ENCODE data around the gene ERN2. TPM values are rescaled to one million over a fixed set of nuclear protein-coding genes. Genes with fewer than 3 reads are reported as not detected.

ERN2 gene
- total and polyA plus RNA-seq, 2 donors (not counting 1 experiment from before 2014, with no cell fraction given), result 0.83 TPM; not detected in 1

DNA sequence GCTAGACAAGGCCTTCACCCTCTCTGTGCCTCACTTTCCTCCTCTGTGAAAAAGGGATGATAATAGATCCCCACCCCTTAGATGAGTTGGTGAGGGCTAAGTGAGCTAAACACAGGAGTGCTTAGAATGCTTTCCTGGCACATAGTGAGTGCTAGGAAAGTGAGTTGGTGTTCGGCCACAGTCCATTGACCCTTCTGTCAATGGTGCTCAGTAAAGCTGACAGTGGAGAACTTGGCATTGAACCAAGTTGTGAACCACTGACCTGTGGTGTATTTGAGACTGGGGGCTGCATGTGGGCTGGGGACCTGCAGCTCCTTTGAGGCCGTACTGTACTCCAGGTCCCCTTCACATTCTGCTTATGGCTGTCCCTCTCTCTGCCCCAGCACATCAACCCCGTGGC lies 29.5 kb downstream of the ERN2 start:
- H3K36me3 ChIP-seq (ENCODE audit: control insufficient read depth, insufficient read depth, low read length), result peaks cover 21% of the 10 kb centered on the region
- no peak overlapping the region for H3K9ac ChIP-seq (ENCODE audit: insufficient read depth, low read length)
- no peak overlapping the region for H3K27ac ChIP-seq (ENCODE audit: insufficient read depth, low read length)
- no peak overlapping the region for H2AFZ ChIP-seq (ENCODE audit: low read length)
- H3K4me1 ChIP-seq (ENCODE audit: control insufficient read depth, extremely low read depth, insufficient read depth, low read length), result peaks cover 17% of the 10 kb centered on the region
- H3K27me3 ChIP-seq (ENCODE audit: control insufficient read depth, insufficient read depth, low read length), result no peaks in the 10 kb centered on the region
- H3K4me2 ChIP-seq (ENCODE audit: extremely low read depth, insufficient read depth, low read length), result no peak overlapping the region
- no peak overlapping the region for H3K4me3 ChIP-seq (replicated peaks in 1 of 4; ENCODE audit: control extremely low read depth in 1 of 4, insufficient read depth in 1 of 4, low read depth in 3 of 4, low read length in 4 of 4)
- DNase-seq (ENCODE audit: low read depth in 2 of 2), result no peak
- no peaks in the 10 kb centered on the region for H4K20me1 ChIP-seq (ENCODE audit: control insufficient read depth, extremely low read depth, insufficient read depth, low read length)
- peaks cover 54% of the 10 kb centered on the region for H3K79me2 ChIP-seq (ENCODE audit: control insufficient read depth, insufficient read depth, low read length)
- no peaks in the 10 kb centered on the region for H3K9me3 ChIP-seq (ENCODE audit: control insufficient read depth, insufficient read depth, low read depth, low read length)
- TF ChIP-seq EZH2 (IDR thresholded peaks at IDR 0.05; ENCODE audit: low read length, missing control alignments), result no peak
- TF ChIP-seq, protein P1, sequence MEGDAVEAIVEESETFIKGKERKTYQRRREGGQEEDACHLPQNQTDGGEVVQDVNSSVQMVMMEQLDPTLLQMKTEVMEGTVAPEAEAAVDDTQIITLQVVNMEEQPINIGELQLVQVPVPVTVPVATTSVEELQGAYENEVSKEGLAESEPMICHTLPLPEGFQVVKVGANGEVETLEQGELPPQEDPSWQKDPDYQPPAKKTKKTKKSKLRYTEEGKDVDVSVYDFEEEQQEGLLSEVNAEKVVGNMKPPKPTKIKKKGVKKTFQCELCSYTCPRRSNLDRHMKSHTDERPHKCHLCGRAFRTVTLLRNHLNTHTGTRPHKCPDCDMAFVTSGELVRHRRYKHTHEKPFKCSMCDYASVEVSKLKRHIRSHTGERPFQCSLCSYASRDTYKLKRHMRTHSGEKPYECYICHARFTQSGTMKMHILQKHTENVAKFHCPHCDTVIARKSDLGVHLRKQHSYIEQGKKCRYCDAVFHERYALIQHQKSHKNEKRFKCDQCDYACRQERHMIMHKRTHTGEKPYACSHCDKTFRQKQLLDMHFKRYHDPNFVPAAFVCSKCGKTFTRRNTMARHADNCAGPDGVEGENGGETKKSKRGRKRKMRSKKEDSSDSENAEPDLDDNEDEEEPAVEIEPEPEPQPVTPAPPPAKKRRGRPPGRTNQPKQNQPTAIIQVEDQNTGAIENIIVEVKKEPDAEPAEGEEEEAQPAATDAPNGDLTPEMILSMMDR (conservative IDR thresholded peaks at IDR 0.05 in 1 of 2, IDR thresholded peaks at IDR 0.05 in 1 of 2; ENCODE audit: low read depth in 1 of 2, low read length in 2 of 2), result no peak

DNA sequence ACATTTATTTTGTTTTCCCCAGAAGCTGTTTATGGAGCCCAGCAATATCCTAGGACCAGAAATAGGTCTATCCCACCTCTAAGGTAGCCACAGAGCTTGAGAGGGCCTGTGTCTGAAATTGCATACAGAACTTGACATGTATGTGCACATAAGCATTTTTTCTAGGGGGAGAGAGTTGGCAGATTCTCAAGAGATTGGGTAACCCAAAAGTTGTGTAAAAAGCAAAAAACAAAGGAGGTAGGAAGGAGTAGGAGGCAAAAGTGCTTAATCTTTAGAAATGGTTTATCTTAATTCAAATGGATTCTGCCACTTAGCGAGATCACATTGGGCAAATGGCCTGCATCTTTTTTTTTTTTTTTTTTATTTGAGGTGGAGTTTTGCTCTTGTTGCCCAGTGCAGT lies 30.8 kb downstream of the ERN2 start:
- H3K4me2 ChIP-seq (ENCODE audit: extremely low read depth, insufficient read depth, low read length), result no peak overlapping the region
- peak in 1 of 2 donors; percentile 76 for DNase-seq (ENCODE audit: low read depth in 2 of 2)
- H3K4me3 ChIP-seq (replicated peaks in 1 of 4; ENCODE audit: control extremely low read depth in 1 of 4, insufficient read depth in 1 of 4, low read depth in 3 of 4, low read length in 4 of 4), result no peak overlapping the region
- no peak overlapping the region for H2AFZ ChIP-seq (ENCODE audit: low read length)
- H4K20me1 ChIP-seq (ENCODE audit: control insufficient read depth, extremely low read depth, insufficient read depth, low read length), result no peaks in the 10 kb centered on the region
- no peak overlapping the region for H3K9ac ChIP-seq (ENCODE audit: insufficient read depth, low read length)
- peaks cover 53% of the 10 kb centered on the region for H3K79me2 ChIP-seq (ENCODE audit: control insufficient read depth, insufficient read depth, low read length)
- TF ChIP-seq, protein P1 (conservative IDR thresholded peaks at IDR 0.05 in 1 of 2, IDR thresholded peaks at IDR 0.05 in 1 of 2; ENCODE audit: low read depth in 1 of 2, low read length in 2 of 2), result no peak
- no peak for TF ChIP-seq EZH2 (IDR thresholded peaks at IDR 0.05; ENCODE audit: low read length, missing control alignments)
- H3K9me3 ChIP-seq (ENCODE audit: control insufficient read depth, insufficient read depth, low read depth, low read length), result no peaks in the 10 kb centered on the region
- H3K4me1 ChIP-seq (ENCODE audit: control insufficient read depth, extremely low read depth, insufficient read depth, low read length), result peaks cover 20% of the 10 kb centered on the region
- no peak overlapping the region for H3K27ac ChIP-seq (ENCODE audit: insufficient read depth, low read length)
- H3K27me3 ChIP-seq (ENCODE audit: control insufficient read depth, insufficient read depth, low read length), result no peaks in the 10 kb centered on the region
- peaks cover 10% of the 10 kb centered on the region for H3K36me3 ChIP-seq (ENCODE audit: control insufficient read depth, insufficient read depth, low read length)

DNA sequence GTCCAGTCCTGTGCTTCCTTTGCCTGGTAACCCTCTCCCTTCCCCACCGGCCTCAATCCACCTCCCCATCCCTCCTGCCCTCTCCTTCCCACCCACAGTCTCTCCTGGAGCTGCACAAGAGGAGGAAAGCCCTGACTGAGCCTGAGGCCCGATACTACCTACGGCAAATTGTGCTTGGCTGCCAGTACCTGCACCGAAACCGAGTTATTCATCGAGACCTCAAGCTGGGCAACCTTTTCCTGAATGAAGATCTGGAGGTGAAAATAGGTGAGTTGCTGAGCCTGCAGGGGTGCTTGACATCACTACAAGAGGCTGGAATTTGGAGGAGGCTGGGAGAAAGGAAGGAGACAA lies 33.1 kb downstream of the ERN2 start:
- H3K9ac ChIP-seq (ENCODE audit: insufficient read depth, low read length), result peak overlapping the region; percentile 32
- no peaks in the 10 kb centered on the region for H4K20me1 ChIP-seq (ENCODE audit: control insufficient read depth, extremely low read depth, insufficient read depth, low read length)

More for the DNA sequence above, 33.1 kb downstream of the ERN2 start:
- H3K4me3 ChIP-seq (replicated peaks in 1 of 4; ENCODE audit: control extremely low read depth in 1 of 4, insufficient read depth in 1 of 4, low read depth in 3 of 4, low read length in 4 of 4), result peak overlapping the region; percentile 67 to 91 (median 78)
- H3K27me3 ChIP-seq (ENCODE audit: control insufficient read depth, insufficient read depth, low read length), result no peaks in the 10 kb centered on the region
- DNase-seq (ENCODE audit: low read depth in 2 of 2), result no peak
- H3K27ac ChIP-seq (ENCODE audit: insufficient read depth, low read length), result peak overlapping the region; percentile 67
- peaks cover 10% of the 10 kb centered on the region for H3K36me3 ChIP-seq (ENCODE audit: control insufficient read depth, insufficient read depth, low read length)
- H3K79me2 ChIP-seq (ENCODE audit: control insufficient read depth, insufficient read depth, low read length), result peaks cover 51% of the 10 kb centered on the region
- H2AFZ ChIP-seq (ENCODE audit: low read length), result no peak overlapping the region
- H3K4me1 ChIP-seq (ENCODE audit: control insufficient read depth, extremely low read depth, insufficient read depth, low read length), result peaks cover 22% of the 10 kb centered on the region
- peak overlapping the region; percentile 94 for H3K4me2 ChIP-seq (ENCODE audit: extremely low read depth, insufficient read depth, low read length)
- no peak for TF ChIP-seq EZH2 (IDR thresholded peaks at IDR 0.05; ENCODE audit: low read length, missing control alignments)
- TF ChIP-seq, protein P1 (conservative IDR thresholded peaks at IDR 0.05 in 1 of 2, IDR thresholded peaks at IDR 0.05 in 1 of 2; ENCODE audit: low read depth in 1 of 2, low read length in 2 of 2), result no peak
- H3K9me3 ChIP-seq (ENCODE audit: control insufficient read depth, insufficient read depth, low read depth, low read length), result no peaks in the 10 kb centered on the region

All from fibroblast of lung (primary cell).